Right atrium auricular region (tissue), 2 donors: ENCODE measurements around the gene APP. TPM values are rescaled to one million over a fixed set of nuclear protein-coding genes. Genes with fewer than 3 reads are reported as not detected.

Experiments
- DNase-seq: peaks from one replicate; pipeline ENCODE4 v3.0.0-alpha.2; 2019; ENCODE audit warnings: low spot score
- H3K27ac ChIP-seq, 2 donors: fragments of 200-600 bp; sonication (generic); 1 replicate in 1 of 2; 2 replicates in 1 of 2; pipeline ENCODE4 v1.5.1; 2016 to 2019
- H3K27me3 ChIP-seq, 2 donors: fragments of 200-600 bp; sonication (generic); one replicate each; pipeline versions ENCODE4 v1.5.1 to v1.6.0; 2017 to 2019
- H3K36me3 ChIP-seq: fragments of 200-600 bp; sonication (generic); one replicate; pipeline ENCODE4 v1.5.1; 2016
- H3K4me1 ChIP-seq, 2 donors: fragments of 200-600 bp; sonication (generic); one replicate each; pipeline versions ENCODE4 v1.5.1 to v1.6.0; 2017 to 2019
- H3K4me3 ChIP-seq, 2 donors: fragments of 200-600 bp; sonication (generic); 1 replicate in 1 of 2; 2 replicates in 1 of 2; pipeline ENCODE4 v1.5.1; 2017 to 2019; ENCODE audit warnings: mild to moderate bottlenecking in 1 of 2, moderate library complexity in 1 of 2
- H3K9me3 ChIP-seq, 2 donors: fragments of 200-600 bp; sonication (generic); one replicate each; pipeline ENCODE4 v1.5.1; 2019
- CTCF ChIP-seq, 2 donors: fragments of 200-600 bp; sonication (generic); IDR thresholded peaks; one replicate each; pipeline ENCODE4 v1.5.1; 2019; ENCODE audit warnings: antibody characterized with exemption in 2 of 2
- total RNA-seq, 2 donors: library from RNA; depleted of rRNA; stranded (reverse); fragments of >200 nt; gene quantifications; one replicate each; pipeline ENCODE4 v1.1.0, GENCODE V29; 2016

The APP gene
- total RNA-seq, 2 donors from 2014 or later, result 326 to 389 TPM

- Histone ChIP-seq H3K36me3 (no peaks in the 10 kb centered on the region), H3K9me3 (no peaks in the 10 kb centered on the region), H3K4me1 (peaks cover 0 to 45% of the 10 kb centered on the region in 2 donors), H3K27ac (peak overlapping the region in 1 of 2 donors; percentile 55), H3K4me3 (no peak overlapping the region), H3K27me3 (no peaks in the 10 kb centered on the region)
- DNase-seq, result no peak
- TF ChIP-seq CTCF (IDR thresholded peaks at IDR 0.05), result no peak
These were observed 29.6 kb downstream of the APP start for GRCh38 chr21:26140926-26141325.

GRCh38 chr21:26140164-26140579 lies 30.4 kb downstream of the APP start:
- DNase-seq, result peak; percentile 84
- Histone ChIP-seq H3K36me3 (no peaks in the 10 kb centered on the region), H3K4me1 (peaks cover 0 to 45% of the 10 kb centered on the region in 2 donors), H3K27me3 (no peaks in the 10 kb centered on the region), H3K9me3 (no peaks in the 10 kb centered on the region), H3K4me3 (no peak overlapping the region), H3K27ac (peak overlapping the region; percentile 18 to 55)
- no peak for TF ChIP-seq CTCF (IDR thresholded peaks at IDR 0.05)

GRCh38 chr21:26138615-26139257 lies 31.8 kb downstream of the APP start:
- Histone ChIP-seq H3K27ac (no peak overlapping the region), H3K9me3 (no peaks in the 10 kb centered on the region), H3K4me1 (peaks cover 0 to 50% of the 10 kb centered on the region in 2 donors), H3K27me3 (no peaks in the 10 kb centered on the region), H3K4me3 (no peak overlapping the region), H3K36me3 (no peaks in the 10 kb centered on the region)
- no peak for DNase-seq
- TF ChIP-seq CTCF (IDR thresholded peaks at IDR 0.05), result no peak

GRCh38 chr21:26137379-26138060 lies 33.0 kb downstream of the APP start:
- Histone ChIP-seq H3K27ac (peak overlapping the region in 1 of 2 donors; percentile 44), H3K9me3 (no peaks in the 10 kb centered on the region), H3K36me3 (no peaks in the 10 kb centered on the region), H3K27me3 (no peaks in the 10 kb centered on the region), H3K4me3 (no peak overlapping the region), H3K4me1 (peaks cover 0 to 50% of the 10 kb centered on the region in 2 donors)
- DNase-seq, result no peak
- no peak for TF ChIP-seq CTCF (IDR thresholded peaks at IDR 0.05)

- no peak for TF ChIP-seq CTCF (IDR thresholded peaks at IDR 0.05)
- Histone ChIP-seq H3K9me3 (no peaks in the 10 kb centered on the region), H3K27me3 (no peaks in the 10 kb centered on the region), H3K36me3 (no peaks in the 10 kb centered on the region), H3K4me3 (no peak overlapping the region), H3K4me1 (peaks cover 0 to 50% of the 10 kb centered on the region in 2 donors), H3K27ac (no peak overlapping the region)
- no peak for DNase-seq
These were observed 33.9 kb downstream of the APP start for GRCh38 chr21:26136671-26137070.
